ENCODE measurements around the gene MTUS2. TPM values are rescaled to one million over a fixed set of nuclear protein-coding genes. Genes with fewer than 3 reads are reported as not detected.

MTUS2 gene
- total RNA-seq, 1 experiment from 2014 or later, result 0.35 TPM

GRCh38 chr13:28805193-28805819, 14.8 kb upstream of the MTUS2 start:
- Histone ChIP-seq H3K4ac (ENCODE audit: low read depth, low read length) (no peak overlapping the region), H2BK120ac (ENCODE audit: low read depth, low read length, poor library complexity, severe bottlenecking) (no peak overlapping the region), H3K9me3 (ENCODE audit: control insufficient read depth, low read depth, low read length) (peaks cover 12% of the 10 kb centered on the region), H3K27me3 (ENCODE audit: insufficient read depth, low read length) (no peaks in the 10 kb centered on the region), H4K5ac (ENCODE audit: insufficient read length, low read depth, low read length) (no peak overlapping the region), H4K8ac (replicated peaks; ENCODE audit: insufficient read length, low read depth, low read length) (no peak overlapping the region), H3K27ac (ENCODE audit: insufficient read length, low read depth, low read length) (no peak overlapping the region), H3T11ph (ENCODE audit: low read length) (no peak overlapping the region), H3K56ac (ENCODE audit: insufficient read length, low read depth, low read length) (no peak overlapping the region), H3K4me2 (ENCODE audit: insufficient read depth, insufficient read length, low read length) (no peak overlapping the region), H2AK5ac (ENCODE audit: insufficient read length, low read length) (no peak overlapping the region), H4K91ac (ENCODE audit: insufficient read length, low read depth, low read length) (no peak overlapping the region), H4K20me1 (ENCODE audit: control insufficient read depth, insufficient read depth, insufficient read length) (no peaks in the 10 kb centered on the region), H3K23me2 (ENCODE audit: insufficient read length, low read depth, low read length, poor library complexity, severe bottlenecking) (no peaks in the 10 kb centered on the region), H2BK20ac (ENCODE audit: low read depth, low read length, poor library complexity, severe bottlenecking) (no peak overlapping the region), H3K79me2 (ENCODE audit: insufficient read depth, low read length) (no peaks in the 10 kb centered on the region), H3K4me1 (ENCODE audit: insufficient read depth, low read length) (no peaks in the 10 kb centered on the region), H3K79me1 (ENCODE audit: insufficient read depth, low read depth, low read length, poor library complexity, severe bottlenecking) (no peaks in the 10 kb centered on the region), H2AFZ (ENCODE audit: low read length) (no peak overlapping the region), H2BK5ac (ENCODE audit: insufficient read length, low read length) (no peak overlapping the region), H3K14ac (ENCODE audit: insufficient read depth, low read length) (no peak overlapping the region), H3K9ac (ENCODE audit: extremely low read depth, insufficient read length, low read length) (no peak overlapping the region), H2BK12ac (ENCODE audit: insufficient read length, low read depth, low read length) (no peak overlapping the region), H2BK15ac (ENCODE audit: low read depth, low read length) (no peak overlapping the region), H3K18ac (ENCODE audit: insufficient read length, low read depth, low read length) (no peak overlapping the region), H3K23ac (ENCODE audit: insufficient read length, low read depth, low read length) (no peak overlapping the region)
- no peak overlapping the region for H3K27ac Mint-ChIP-seq
- WGBS (ENCODE audit: extremely low coverage, insufficient read length, low lambda C conversion rate), result no CpG with 5 or more reads among the region's 11 CpGs
- H3K9me3 Mint-ChIP-seq, result peaks cover 43 to 56% of the 10 kb centered on the region in 2 experiments
- TF ChIP-seq, protein P1, sequence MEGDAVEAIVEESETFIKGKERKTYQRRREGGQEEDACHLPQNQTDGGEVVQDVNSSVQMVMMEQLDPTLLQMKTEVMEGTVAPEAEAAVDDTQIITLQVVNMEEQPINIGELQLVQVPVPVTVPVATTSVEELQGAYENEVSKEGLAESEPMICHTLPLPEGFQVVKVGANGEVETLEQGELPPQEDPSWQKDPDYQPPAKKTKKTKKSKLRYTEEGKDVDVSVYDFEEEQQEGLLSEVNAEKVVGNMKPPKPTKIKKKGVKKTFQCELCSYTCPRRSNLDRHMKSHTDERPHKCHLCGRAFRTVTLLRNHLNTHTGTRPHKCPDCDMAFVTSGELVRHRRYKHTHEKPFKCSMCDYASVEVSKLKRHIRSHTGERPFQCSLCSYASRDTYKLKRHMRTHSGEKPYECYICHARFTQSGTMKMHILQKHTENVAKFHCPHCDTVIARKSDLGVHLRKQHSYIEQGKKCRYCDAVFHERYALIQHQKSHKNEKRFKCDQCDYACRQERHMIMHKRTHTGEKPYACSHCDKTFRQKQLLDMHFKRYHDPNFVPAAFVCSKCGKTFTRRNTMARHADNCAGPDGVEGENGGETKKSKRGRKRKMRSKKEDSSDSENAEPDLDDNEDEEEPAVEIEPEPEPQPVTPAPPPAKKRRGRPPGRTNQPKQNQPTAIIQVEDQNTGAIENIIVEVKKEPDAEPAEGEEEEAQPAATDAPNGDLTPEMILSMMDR (conservative IDR thresholded peaks at IDR 0.05), result peak; percentile 89
- no peaks in the 10 kb centered on the region for H3K4me1 Mint-ChIP-seq
- peaks cover 5 to 35% (median 11%) of the 10 kb centered on the region in 3 experiments; a peak in 6 of 7 replicates for H3K36me3 Mint-ChIP-seq (ENCODE audit: insufficient read depth in 1 of 3, low read depth in 3 of 3)
- DNase-seq, result peak; percentile 65
- peaks cover 15% of the 10 kb centered on the region for H3K27me3 Mint-ChIP-seq (ENCODE audit: low read depth)
- H3K4me3 Mint-ChIP-seq, result no peak overlapping the region

Measured in H9 (cell line).